ENCODE measurements around the gene RBM24.
"Not testable (repeated sequence)": the region's sequence is repeated elsewhere in the genome, so short reads cannot be mapped to it uniquely, and the experiment has no call there.

RBM24 gene

DNA sequence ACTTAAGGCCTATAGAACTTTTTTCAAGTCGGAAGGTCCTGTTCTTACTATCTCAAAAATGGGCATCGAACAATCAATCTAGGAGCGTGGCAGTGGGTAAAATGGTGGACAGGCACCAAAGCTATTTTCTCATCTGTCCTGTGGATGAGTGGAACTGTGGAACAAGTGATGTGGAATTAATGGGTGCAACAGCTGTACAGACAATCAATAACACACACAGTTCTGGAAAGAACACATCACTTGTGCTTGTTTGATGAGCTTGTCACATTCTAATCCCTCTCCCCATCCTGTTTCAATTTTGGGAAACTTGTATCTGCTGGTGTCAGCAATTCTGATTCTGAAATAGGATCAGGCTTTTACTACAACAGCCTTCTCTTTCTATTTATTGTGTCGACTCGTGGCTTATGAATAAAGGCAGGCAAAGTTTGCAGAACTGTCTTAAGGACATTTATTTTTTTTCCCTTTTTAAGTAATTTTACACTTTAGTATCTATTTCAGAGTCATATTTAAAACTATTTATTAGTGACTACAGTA is 11.5 kb downstream of the RBM24 start:
- no peak for DNase-seq

DNA sequence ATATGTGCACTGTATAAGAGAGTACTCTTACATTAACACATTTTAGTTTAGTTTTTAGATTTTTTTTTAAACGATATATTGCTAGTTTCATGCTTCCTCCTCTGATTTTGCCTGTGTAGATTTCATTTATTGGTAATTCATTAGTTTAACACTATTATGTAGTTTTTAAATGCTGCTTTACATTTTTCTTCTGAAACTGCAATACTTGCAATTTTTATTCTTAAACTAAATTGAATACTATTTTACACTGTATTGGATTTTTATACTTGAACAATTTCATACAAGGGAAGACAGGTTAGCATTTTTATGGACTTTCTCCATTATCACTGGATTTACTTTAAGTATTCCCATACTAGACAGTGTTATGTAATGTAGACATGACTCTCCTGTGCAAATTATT is 12.2 kb downstream of the RBM24 start:
- DNase-seq, result no peak

DNA sequence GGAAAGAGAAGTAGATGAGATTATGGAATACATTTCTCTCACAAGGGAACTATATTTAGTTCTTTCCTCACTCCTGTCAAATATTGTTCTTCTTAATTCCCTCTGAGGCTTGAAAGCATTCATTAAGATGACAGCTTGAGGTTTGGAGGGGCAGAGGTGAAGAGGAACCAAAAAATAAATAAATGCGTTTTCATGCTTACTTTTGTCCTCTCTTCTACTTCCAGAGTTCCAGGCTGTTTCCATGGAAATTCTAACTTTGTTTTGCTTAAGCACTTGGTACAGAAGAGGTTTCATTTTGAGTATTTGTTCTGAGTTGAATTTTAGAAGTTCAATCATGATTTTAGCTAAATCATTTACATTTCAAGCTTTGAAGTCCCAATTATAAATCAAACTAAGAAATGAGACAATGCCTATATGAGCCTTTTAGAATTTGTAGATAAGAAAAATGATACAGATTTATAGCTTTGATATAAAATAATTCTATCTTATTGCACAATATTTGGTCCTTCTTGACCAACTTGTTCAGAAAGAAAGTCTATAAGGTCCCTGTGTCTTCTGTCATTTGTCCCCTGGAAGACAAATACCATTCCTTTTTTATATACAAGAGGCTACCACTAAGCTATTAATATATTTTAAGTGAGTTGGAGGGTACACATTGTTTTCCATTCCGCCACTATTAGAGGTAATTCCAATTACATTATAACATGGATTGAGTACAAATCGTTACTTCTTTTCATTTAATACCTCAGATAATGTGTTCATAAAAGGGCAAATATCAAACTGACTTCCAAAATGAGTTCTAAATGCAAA is 16.3 kb downstream of the RBM24 start:
- no peak for DNase-seq

DNA sequence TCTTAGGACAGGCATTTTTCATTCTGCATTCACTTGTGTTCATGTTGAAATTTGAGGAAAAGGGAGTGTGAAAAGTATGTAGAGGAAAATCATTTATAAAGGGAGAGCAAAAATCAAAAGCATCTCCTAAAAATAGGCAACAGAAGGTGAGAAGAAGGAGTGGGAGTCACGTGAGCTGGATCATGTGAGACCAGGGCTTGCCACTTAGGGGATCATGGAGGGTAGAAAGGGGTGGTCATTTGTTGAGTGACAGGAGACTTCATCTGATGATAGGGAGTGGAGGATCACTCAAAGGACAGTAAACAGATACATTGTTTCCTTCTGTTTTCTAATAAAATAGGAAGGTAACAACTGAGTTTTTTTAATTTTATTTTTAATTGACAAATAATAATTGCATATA is 17.1 kb downstream of the RBM24 start:
- DNase-seq, result no peak

DNA sequence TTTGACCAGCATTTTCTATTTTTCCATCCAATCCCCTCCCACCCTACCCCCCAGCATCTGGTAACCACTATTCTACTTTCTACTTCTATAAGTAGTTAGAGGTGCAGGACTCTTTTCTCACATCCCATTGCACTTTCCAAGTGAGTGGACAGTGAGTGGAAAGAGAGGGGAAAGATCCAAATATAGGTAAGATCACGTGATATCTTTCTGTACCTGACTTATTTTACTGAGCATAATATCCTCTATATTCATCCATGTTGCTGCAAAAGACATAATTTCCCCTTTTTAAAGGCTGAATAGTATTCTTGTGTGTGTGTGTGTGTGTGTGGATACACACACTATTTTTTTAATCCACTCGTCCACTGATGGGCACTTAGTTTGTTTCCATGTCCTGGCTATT is 18.1 kb downstream of the RBM24 start:
- no peak for DNase-seq

DNA sequence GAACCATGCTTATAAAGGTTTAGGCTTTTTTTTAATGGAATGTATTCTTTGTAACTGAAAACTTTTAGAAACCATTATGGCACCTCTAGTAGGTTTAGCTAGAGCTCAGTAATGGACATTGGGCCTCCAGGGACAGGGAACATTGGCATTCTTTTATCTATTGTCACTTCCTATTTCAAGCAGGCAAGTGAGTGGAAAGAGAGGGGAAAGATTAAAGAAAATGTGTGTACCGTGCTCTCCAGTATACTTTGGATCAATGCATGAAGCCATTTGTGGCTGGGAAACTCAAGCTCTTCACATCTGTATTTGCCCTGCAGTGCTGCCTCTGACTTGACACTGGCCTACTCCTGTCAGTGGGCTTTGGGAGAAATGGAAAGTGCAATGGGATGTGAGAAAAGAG is 18.6 kb downstream of the RBM24 start:
- DNase-seq, result no peak

DNA sequence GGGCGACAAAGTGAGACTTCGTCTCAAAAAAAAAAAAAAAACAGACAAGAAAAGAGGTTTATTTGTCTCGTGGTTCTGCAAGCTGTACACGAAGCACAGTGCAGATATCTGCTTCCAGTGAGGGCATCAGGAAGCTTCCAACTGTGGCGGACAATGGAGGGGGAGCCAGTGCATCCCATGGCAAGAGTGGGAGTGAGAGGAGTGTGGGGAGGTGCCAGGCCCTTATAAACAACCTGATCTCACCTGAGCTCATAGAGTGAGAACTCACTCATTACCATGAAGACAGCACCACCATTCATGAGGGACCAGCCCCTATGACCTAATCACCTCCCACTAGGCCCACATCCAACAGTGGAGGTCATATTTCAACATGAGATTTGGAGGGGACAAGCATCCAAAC is 19.5 kb downstream of the RBM24 start:
- DNase-seq, result no peak

DNA sequence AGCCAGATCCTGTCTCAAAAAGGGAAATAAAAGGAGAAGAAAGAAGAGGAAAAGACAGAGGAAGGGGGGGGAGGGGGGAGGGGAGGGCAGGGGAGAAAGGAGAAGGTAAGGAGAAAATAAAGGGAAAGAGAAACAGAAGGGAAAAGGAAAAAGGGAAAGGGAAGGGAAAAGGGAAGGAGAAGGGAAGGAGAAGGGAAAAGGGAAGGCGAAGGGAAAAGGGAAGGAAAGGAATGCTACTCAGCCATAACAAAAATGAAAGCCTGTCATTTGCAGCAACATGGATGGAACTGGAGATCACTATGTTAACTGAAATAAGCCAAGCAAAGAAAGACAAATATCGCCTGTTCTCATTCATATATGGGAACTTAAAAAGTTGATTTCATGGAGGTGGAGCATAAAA is 22.3 kb downstream of the RBM24 start:
- no peak for DNase-seq

DNA sequence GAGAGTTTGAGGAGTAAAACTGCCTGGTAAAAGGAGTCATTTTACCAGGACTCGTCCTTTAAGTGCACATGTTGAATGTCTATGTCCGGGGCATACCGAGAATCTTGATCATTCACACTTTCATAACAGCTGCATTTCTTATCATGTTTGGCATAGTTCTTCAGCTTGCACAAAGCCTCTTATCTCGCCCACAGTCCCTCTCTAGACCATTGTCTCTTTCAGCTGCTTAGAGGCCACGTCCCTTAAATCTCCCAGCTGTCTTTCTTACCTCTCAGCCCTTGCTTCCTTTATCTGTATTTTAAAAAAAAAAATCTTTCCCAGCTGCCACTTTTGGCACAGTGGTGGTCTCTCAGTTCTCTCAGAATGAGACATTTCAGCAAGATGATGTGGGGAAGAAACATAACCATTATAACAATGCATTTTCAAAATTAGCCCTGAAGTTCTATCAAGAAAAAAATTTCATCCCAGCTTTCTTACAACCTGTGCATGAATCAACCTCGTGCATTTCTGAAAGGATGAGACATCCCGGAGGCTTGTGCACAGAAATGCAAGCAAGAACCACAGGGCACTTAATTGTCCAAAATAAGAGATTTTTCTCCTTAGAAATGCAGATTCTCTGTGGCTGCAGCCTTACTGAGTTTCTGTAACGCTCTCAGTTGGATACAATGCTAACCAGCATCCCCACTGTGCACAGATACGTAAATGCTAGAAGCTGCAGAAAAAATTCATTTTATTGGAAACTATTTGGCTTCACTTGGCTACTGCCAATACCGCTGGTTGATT is 24.2 kb downstream of the RBM24 start:
- no peak for DNase-seq

DNA sequence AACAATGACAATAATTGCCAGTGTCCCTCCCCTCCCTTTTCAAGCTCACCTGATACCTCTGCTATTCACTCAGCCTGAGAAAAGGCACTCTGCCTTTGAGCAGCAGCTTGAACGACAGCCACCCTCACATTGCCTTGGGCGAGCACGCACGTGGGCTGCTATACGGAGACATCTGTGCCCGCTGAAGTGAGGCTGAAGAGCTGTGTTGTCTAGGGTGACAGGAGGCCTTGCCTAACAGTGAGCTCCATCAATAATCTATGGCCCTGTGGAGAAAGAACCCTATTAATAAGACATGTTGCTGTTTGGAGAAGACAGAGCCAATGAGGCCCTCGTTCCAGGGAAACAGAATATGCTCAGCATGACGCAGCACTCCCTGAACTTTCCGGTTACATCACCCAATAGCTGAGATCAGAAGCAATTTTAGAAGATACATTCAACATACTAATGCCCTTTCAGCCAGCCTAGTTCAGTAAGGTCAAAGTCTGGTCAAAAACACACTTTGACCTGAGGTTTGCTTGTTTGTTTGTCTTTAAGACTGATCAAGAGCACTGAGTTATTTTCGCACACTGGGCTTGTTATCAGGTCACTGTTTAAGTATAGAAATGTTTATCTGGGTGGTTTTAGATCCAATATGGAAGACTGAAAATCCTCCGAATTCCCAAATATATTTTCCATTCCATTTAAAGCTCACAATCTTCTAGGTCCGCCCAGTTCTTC is 30.6 kb downstream of the RBM24 start:
- no peak for DNase-seq

DNA sequence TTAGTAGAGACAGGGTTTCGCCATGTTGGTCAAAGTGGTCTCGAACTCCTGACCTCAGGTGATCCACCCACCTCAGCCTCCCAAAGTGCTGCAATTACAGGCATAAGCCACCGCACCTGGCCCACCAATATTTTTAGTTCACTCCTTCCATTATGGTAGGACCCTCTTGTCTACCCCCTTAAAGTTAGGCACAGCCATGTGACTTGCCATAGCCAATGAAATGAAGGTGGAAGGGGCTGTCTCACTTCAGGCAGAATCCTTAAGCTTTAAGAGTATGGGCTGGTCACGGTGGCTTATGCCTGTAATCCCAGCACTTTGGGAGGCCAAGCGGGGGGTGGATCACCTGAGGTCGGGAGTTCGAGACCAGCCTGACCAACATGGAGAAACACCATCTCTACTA is 32.1 kb downstream of the RBM24 start:
- DNase-seq, result not testable (repeated sequence)

DNA sequence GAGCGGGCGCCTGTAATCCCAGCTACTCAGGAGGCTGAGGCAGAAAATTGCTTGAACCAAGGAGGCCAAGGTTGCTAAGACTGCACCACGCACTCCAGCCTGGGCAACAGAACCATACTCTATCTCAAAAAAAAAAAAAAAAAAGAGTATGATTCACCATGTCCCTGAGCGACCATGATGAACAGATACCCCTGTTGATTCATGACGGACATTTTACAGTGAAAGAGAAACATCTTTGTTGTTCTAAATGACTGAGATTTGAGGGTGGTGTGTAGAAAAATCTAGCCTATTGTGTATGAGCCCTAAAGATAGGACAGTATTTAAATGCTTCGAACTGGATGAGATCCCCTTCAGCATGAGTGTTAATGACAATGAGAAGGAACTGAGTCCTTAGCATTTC is 32.8 kb downstream of the RBM24 start:
- DNase-seq, result no peak

DNA sequence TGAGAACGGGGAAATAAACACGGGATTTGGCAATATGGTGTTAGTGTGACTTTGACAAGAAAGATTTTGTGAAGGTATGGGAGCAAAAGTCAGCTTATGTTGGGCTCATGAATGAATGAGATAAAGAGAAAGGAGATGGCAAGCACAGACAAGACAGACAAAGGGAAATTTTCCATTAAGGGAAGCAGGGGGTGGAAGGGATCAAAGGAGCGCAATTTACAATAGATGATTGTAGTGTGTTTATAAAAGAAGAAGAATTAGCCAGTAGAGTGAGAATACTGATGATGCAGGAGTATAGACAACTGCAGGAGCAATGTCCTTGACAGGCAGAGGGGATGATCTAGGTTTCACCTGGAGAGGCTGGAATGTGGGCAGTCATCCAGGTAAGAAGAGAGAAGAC is 34.1 kb downstream of the RBM24 start:
- DNase-seq, result no peak

DNA sequence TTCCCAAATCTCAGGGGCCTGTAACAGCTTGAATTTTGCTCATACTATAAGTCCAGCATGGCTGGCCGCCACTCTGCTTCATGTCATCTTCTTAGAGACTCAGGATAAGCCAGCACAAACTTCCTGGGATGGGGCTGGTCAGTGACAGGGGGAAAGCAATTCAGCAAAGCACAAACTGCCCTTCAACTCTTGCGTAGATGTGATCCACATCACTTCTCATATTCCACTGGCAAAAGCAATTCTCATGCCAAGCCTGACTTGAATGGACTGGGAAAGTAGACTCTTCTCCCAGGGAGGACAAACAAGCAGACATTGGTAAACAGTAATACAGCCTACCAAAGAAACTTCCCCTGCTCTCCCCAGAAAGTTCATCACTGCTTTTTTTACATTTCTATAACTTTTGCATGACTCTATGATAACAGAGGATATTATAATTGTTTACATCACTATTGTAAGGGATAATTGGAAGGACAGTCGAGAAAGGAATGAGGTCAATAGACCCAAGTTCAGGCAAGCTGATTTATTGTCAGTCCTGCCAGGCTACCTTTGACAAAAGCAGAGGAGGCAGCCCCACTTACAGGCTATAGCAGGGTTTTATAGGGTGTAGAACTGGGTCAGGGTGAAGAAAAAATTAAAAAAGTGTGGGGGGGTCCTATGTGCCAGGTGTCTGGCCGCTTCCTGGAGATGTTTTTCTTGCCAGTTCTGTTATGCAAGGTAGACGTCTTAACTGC is 37.4 kb downstream of the RBM24 start:
- DNase-seq, result no peak

DNA sequence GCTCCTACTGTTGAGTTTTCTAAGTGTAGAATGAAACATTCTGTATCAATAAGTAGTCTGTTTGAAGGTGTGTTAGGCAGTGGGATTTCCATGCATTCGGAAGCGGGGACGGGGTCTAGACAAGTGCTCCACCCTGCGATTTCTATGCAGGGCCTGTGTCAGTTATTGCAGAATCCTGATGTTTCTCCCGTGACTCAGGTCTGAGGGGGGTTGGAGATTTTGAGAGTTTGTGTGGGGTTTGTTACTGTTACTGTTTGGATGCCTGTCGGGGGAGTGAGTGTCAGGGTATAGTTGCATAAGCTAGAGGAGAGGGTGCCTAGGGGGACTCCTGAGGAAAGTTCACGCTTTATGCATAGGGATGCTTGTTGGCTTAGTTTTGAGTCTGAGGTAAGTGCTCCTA is 39.1 kb downstream of the RBM24 start:
- DNase-seq, result not testable (repeated sequence)

DNA sequence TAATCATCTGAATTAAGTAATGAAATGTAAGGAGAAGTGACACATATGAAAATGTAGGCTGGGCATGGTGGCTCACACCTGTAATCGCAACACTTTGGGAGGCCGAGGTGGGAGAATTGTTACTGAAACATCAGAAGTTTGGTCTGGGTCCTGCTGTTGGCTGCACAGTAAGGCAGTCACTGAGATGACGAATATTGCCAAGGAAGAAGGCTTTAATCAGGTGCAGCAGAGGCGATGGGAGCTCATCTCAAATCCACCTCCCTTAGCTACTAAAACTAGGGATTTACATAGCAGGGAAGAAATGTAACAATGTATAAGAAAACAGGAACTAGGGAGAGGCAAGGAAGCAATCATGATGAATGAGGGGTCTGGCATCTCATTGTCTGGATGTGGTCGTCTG is 50.1 kb downstream of the RBM24 start:
- DNase-seq, result no peak

DNA sequence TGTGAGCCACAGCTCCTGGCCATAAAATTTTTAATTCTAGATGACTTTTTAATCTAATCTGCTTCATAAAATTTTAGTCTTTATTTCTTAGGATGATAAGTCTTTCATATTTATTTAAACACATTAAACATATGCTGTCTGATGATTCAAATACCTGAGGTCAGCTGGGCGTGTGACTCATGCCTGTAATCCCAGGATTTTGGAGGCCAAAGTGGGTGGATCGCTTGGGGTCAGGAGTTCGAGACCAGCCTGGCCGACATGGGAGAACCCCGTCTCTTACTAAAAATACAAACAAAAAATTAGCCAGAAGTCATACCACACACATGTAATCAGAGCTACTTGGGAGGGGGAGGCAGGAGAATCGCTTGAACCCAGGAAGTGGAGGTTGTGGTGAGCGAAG is 53.1 kb downstream of the RBM24 start:
- DNase-seq, result no peak

DNA sequence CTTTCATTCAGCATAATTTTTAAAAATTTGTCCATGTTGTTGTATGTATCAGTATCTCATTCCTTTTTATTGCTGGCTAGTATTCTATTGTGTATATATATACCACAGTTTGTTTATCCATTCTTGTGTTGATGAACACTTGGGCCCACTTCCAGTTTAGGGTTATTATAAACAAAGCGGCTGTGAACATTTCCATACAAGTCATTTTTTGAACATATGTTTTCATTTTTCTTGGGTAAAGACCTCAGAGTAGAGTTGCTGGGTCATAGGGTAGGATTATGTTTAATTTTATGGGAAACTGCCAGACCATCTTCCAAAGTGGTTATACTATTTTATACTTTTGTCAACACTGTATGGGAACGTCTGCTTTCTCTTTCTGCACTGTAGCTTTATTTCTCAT is 55.3 kb downstream of the RBM24 start:
- DNase-seq, result no peak

DNA sequence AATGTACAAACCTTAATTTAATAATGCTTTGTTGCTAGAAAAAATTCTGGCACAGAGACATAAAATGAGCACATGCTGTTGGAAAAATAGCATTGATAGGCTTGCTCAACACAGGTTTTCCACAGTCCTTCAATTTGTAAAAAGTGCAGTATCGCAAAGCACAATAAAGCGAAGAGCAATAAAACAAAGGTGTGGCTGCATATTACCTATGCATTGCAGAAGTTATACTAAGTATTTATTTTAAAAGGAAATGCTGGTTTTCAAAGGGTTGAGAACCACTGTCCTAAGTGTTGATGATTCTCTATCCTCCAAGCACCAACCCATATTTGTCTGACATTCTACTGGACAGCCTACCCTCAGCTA is 58.1 kb downstream of the RBM24 start:
- no peak for DNase-seq

DNA sequence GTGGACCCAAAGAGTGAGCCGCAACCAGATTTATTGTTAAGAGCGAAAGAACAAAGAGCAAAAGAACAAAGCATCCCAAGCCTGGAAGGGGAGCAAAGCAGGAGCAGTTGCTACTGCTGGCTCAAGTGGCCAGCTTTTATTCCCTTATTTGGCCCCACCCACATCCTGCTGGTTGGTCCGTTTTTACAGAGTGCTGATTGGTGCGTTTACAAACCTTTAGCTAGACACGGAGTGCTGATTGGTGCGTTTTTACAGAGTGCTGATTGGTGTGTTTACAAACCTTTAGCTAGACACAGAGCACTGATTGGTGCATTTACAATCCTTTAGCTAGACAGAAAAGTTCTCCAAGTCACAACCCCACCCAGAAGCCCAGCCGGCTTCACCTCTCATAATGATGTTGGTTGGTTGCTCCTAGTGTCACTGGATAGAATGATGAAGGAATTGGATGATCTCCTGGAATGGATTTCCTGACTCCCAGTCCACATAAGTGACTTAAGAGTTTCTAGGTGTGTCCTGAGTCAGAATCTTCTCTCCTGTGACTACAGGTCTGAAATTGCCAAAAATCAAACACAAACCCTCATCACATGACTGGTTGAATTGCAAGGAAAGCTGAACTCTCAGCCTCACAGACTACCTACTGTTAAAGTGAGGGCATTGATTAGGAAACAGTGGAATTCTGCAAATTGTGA is 60.1 kb downstream of the RBM24 start:
- no peak for DNase-seq

DNA sequence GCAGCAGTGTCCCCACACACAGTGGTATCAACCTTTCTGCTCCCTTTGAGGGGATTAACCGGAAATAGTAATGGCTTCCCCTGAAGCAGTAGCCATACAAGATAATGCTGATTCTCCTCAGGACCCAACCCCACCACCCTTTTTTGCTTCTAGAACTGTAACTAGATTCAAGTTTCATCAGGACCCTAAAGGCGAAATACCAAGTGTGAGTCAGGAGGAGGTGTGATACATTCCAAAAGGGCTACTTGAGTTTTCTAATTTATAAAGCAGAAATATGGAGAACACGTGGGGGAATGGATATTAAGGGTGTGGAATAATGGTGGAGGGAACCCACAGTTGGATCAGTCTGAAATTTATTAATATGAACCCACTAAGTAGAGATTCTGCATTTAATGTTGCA is 60.7 kb downstream of the RBM24 start:
- DNase-seq, result no peak

DNA sequence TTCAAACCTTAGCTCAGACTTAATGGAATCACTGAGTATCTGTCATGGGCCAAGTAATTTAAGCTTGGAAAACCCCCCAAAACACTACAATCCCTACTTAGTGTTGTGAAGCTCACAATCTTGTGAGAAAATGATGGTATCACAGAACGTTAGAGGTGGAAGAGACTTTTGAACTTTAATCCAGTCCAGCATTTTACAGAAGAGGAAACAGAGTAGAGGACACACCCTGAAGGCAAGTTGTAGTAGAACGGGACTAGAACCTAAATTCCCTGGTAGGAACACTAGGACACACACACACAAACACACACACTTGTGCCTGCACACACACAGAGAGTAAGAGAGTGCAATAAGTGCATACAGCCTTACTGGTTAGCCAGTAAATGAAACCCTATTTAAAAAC is 62.1 kb downstream of the RBM24 start:
- DNase-seq, result no peak

Measured in effector CD4-positive, alpha-beta T cell (primary cell).